NCI-H1417 (cell line): ENCODE results near the gene KLHL24.
"Not testable (repeated sequence)": the region's sequence is repeated elsewhere in the genome, so short reads cannot be mapped to it uniquely, and the experiment has no call there.

ENCODE experiments used
- DNase-seq, 3 experiments: peaks; one replicate each; lab custom pipeline; 2025; lab: John Stamatoyannopoulos, UW

KLHL24 gene

DNA sequence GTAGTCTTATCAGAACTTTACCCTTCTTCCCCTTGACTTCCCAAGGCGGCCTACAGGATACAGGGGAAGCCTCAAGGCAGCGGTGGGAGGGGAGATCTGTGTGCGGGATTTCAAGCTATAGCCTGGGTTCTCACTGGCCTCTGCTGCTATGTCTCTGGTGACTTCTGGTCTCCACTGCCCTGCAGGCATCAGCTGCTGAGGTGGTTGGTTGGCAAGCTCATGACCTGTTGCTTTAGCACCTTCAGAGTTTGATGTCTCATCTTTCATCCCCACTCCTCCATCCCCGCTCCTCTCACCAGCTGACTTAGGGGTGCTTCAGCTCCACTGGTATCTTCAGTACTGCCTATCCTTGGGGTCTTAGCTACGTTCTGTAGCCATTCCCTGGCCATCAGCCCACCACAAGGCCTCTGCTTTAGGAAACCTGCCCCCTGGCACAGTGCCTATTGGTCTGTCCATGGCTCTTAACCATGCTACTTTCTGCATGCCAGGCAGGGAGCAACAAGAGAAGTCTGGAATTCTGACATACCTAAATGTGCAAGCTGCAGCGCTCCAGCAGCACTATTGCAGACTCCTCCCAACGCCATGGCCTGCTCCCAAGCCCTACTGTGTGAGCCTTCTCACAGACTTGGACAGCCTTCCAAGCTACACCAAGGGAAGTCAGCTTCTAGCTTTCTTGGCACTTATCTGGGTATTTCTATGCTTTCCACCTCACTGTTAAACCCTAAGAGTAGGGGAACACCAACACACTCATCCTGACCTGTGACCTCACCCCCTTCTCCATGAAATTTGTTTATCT lies 60.3 kb downstream of the KLHL24 start:
- DNase-seq: no peak

DNA sequence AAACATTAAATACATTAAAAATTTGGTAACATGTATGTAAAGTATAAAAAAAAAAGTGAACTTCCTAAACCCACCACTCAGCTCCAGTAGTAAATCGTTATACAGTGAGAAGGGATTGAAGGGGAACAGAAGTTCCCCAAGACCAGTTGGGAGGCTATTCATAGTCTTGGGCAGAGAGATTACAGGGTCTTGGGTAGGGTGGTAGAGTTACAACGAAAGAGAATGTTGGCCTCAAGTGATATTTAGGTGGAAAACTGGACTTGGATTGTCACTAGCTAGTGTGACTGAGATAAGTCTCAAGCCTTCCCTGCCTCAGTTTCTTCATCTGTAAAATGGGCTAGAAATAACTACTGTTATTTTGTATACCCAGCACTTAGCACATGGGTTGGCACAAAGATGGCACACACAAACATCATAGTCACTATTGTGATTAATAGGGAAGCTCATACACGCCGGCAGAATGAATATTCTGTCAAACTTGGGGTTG lies 61.7 kb downstream of the KLHL24 start:
- DNase-seq: no peak

DNA sequence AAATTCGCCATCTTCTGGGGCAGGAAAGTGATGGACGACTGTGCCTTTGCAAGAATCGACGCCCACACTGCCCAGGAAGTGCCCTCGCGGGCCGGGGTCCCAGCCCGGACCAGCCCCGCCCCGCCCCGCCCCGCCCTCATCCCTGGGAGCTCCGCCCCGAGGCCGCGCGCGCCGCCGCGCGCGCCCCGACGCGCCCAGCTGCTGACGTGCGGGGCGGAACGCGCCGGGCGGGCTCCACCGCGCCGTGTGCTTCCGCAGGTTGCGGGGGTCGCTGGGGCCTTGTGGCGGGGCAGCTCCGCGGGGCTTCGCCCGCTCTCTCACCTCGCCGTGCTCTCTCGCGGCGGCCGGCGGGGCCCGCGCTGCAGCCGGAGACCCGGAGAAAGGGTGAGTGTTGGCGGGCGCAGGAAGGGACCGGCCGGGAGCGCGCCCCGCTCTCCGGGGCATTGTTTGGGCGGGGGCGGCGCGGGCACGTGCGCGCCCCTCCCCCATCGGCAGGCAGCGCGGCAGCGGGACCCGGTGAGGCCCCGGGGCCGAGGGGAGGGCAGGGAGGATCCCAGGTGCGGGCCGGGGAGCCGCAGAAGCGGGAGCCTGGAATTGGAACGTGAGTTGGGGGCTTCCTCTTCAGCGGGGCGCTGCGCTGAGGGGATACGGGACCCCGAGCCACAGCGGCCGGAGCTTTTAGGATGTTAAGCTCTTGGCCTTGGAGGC lies 62.3 kb downstream of the KLHL24 start, which contains the start of gene YEATS2:
TSS of gene YEATS2 (plus strand) at position 188 of the 708 bp plus-strand sequence. CDS start 17,366 bp downstream, outside the sequence.
- DNase-seq: peak; percentile 80 to 95 (median 90)

DNA sequence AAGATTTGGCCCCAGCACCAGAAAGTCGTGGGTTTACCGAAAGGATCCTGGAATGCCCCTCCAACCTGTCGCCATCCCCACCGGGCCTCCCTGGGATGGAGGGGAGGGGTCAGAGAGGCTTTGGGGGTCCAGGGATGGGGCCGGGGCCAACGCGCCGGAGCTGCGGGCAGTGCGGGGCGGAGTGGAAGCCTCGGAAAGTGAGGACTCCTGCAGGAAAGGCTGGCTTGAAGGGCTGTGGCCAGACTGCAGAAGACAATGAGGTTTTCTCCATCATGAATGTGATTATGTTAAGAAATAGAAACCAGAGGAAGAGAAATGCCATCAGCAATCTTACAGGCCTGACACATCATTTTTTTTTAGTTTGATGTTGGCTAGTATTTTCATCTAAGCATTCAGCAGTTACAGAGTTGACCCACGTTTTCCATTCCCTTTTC lies 62.9 kb downstream of the KLHL24 start:
- DNase-seq: peak in 2 of 3 experiments; percentile 40 to 84

- DNase-seq: peak in 2 of 3 experiments; percentile 28 to 61
Measured at GRCh38 chr3:183698756-183699155, 63.3 kb downstream of the KLHL24 start.

DNA sequence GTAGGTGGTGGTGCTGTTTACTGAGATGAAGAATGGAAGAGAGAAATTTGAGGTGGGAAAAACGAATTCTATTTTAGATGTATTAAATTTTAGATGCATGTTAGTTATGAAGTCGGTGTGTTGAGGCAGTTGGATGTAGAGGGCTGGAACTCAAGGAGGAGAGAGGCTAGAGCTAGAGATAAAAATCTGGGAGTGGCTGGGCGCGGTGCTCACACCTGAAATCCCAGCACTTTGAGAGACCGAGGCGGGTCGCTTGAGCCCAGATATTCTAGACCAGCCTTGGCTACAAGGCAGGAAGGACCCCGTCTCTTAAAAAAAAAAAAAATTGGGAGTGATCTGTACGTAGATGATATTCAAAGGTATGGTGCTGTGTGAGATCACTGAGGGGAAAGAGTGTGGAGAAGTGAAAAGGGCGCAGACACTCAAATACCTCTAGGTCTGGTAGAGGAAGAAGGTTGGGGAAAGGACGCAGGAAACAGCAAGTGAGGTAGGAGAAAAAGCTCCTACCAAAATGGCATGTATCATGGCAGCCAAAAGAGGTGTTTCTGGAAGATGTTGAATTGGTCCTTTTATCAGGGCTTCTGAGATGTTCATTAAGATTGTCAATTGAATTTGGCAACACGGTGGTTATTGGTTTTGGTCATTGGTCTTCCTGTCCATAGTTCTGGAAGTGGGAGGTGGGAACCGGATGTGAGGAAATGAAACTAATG lies 64.0 kb downstream of the KLHL24 start:
- peak in 2 of 3 experiments; percentile 6 to 42 for DNase-seq

DNA sequence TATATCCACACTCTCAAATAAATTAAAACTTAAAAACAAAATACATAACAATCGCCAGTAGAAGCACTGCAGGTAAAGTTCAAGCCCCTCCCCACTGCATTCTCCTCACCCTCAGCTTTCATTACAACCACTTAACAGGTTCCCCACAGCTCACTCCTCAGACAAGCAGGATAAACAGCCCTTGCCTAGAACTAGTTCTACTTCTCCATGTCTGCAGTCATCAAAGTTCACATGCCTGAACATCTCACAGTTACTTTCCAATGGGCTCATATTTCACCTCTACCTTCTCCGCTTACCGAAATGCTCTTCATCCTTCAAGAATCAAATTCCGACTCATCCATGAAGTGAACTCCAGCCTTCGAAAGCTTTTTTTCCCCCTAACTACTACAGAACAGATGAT lies 66.3 kb downstream of the KLHL24 start:
- DNase-seq: no peak

DNA sequence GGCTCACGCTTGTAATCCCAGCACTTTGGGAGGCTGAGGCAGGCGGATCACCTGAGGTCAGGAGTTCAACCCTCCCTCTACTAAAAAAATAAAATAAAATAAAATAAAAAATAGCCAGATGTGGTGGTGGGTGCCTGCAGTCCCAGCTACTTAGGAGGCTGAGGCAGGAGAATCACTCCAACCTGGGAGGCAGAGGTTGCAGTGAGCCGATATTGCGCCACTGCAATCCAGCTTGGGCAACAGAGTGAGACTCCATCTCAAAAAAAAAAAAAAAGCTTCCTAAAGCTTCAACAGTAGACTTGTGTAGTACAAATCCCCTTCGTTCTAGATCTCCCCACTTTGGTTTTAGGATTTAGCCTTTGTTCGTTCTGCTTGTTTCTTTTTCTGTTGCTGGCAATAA lies 68.5 kb downstream of the KLHL24 start:
- not testable (repeated sequence) for DNase-seq

GRCh38 chr3:183710231-183710630 lies 74.8 kb downstream of the KLHL24 start:
- no peak for DNase-seq

DNA sequence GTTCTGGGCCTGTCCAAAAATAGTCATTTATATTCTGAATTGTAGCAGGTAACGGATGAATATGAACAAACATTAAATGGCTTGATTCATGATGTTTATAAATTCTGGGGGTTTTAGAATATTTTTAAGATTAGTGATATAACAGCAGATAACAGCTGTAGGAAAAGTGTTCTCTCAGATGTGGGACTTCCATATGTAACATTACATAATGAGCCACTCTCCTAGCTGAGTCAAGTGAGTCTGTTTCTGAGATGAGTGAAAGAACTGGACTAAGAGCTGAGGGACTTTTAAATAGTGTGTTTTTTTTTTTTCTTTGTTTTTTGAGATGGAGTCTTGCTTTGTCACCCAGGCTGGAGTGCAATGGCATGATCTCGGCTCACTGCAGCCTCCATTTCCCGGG lies 76.1 kb downstream of the KLHL24 start:
- no peak for DNase-seq

DNA sequence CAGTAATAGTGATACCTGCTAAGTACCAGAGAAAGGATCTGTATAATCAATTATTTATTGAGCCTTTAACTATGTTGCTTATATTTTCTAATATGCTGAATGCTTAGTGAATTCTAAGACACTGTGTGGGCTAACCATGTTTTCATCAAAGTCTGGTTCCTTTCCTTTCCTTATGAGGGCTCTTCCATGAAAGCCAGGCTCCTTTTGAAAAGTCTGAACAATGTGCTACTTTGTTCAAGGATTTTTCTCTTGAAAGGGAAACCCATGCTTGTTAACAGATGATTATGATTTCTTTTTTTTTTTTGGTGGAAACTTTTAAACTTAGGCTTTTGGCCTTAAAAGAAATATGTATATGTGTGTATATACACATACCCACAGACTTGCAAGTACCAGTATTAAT lies 79.2 kb downstream of the KLHL24 start:
- DNase-seq: no peak

- DNase-seq: no peak
Measured at GRCh38 chr3:183718012-183718411, 82.6 kb downstream of the KLHL24 start.

DNA sequence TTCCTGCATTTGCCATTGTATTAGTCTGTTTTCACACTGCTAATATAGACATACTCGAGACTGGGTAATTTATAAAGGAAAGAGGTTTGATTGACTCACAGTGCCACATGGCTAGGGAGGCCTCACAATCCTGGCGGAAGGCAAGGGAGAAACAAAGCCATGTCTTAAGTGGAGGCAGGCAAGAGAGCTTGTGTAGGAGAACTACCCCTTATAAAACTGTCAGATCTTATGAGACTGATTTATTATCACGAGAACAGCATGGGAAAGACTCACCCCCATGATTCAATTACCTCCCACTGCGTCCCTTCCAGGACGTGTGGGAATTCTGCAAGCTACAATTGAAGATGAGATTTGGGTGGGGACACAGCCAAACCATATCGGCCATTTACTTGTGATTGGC lies 90.0 kb downstream of the KLHL24 start:
- no peak for DNase-seq

DNA sequence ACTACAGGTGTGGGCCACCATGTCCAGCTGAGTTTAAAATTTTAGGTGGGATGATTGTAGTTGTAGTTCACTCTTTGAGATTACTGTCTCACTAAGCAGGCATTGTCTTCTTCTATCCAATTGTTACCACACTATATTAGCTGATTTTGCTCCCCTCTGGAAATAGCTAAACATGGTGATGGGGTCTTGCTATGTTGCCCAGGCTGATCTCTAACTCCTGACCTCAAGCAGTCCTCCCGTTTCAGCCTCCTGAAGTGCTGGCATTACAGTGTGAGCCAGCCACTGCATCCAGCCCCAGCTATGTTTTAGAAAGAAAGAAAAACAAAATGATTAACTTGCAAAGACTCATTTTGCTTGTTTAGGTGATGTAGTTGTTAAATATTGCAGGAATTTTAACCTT lies 92.8 kb downstream of the KLHL24 start:
- DNase-seq: no peak

- no peak for DNase-seq
Measured at GRCh38 chr3:183730361-183730760, 94.9 kb downstream of the KLHL24 start.

GRCh38 chr3:183731611-183732010 lies 96.2 kb downstream of the KLHL24 start:
- no peak for DNase-seq

DNA sequence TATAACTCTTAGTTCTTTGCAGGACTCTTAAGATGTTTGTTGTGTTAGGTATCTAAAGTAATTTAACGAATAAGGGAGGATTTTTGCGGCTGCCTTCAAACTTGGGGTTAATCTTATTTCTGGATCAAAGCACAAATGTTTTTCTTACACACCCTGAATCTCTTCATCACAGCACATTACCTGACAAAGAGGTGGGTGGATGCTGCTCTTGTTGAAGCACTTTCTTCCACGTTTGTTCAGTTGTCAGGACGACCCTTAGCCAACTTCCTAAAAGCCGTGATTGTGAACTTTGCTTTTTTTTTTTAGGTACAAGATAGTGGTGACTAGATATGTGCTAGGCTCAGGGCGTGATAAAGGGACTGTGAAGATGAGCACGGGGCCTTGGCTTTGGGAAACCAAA lies 98.1 kb downstream of the KLHL24 start:
- DNase-seq: no peak
